Heart left ventricle (tissue), 13 donors: ENCODE data around the gene CRB1.

Source experiments
- POLR2A ChIP-seq, 2 donors: fragments of 450-650 bp; IDR thresholded peaks; one replicate each; pipeline ENCODE4 v1.6.1; 2017; ENCODE audit warnings: antibody characterized with exemption in 2 of 2, mild to moderate bottlenecking in 2 of 2, moderate library complexity in 2 of 2
- TF ChIP-seq, protein P1 (sequence below), 12 donors: fragments of 200-600 bp; sonication (generic) in 4 of 12; IDR thresholded peaks; one replicate each; pipeline versions ENCODE4 v1.5.0 to v1.8.0; 2018 to 2022; ENCODE audit warnings: antibody characterized with exemption in 12 of 12, mild to moderate bottlenecking in 5 of 12
- donor health status: ischemic (EF 13 %, LVEDD 7.1; RV severe dilation, severe dysfunction).
- donor health status: DM: no; HTN: yes; CAD: no.
- donor health status: DM: no; HTN: no; CAD: no.
- donor health status: ischemic (EF 25% LVEDD 6.9; RV normal size, moderate dysfunction).
- donor health status: ischemic (EF 25% LVEDD 5.7; RV mildly dilated, moderate dysfunction).
- donor health status: ischemic (EF 35%, LVEDD 5.7; RV mildly dilated, moderate dysfunction).
- donor health status: nonischemic (EF 11% LVEDD 7.7; RV severe dilation, severe dysfunction).
- donor health status: DM: yes; HTN: yes; CAD: no.
- donor health status: PGD.
- donor health status: ischemic (EF 29% LVEDD 5.4; RV normal size, mild dysfunction).
- donor health status: nonischemic (EF 23%, LVEDD 6.1; RV moderate dilation, normal function).

DNA sequence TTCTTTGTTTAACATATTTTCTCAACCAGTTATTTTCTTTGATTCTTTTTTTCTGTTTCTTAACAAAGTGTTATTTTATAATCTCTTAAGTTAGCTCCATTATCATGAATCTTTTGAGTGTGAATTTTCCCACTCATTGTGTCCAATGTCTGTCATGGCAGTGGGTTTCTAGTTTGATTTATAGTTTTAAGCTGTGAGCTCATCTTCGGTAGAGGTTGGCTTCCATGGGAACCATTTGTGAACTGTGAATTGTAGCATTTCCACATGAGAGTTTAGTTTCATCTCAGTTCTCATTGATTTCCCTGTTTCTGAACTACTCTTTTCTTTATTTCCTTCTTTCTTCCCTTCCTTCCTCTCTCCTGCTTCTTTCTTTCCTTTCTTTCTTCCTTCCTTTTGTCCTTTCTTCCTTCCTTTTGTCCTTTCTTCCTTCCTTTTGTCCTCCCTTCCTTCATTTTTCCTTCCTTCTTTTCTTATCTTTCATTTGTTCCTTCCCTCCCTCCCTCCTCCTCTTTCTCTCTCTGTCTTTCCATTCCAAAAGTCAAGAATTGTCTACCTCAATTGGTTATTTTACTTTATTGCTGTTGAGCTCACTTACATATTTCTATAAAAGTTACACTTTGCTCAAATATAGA is 3.0 kb upstream of the CRB1 start:
- no peak for TF ChIP-seq POLR2A (IDR thresholded peaks at IDR 0.05)
- TF ChIP-seq, protein P1, sequence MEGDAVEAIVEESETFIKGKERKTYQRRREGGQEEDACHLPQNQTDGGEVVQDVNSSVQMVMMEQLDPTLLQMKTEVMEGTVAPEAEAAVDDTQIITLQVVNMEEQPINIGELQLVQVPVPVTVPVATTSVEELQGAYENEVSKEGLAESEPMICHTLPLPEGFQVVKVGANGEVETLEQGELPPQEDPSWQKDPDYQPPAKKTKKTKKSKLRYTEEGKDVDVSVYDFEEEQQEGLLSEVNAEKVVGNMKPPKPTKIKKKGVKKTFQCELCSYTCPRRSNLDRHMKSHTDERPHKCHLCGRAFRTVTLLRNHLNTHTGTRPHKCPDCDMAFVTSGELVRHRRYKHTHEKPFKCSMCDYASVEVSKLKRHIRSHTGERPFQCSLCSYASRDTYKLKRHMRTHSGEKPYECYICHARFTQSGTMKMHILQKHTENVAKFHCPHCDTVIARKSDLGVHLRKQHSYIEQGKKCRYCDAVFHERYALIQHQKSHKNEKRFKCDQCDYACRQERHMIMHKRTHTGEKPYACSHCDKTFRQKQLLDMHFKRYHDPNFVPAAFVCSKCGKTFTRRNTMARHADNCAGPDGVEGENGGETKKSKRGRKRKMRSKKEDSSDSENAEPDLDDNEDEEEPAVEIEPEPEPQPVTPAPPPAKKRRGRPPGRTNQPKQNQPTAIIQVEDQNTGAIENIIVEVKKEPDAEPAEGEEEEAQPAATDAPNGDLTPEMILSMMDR (IDR thresholded peaks at IDR 0.05): no peak
